GM19468 (cell line): Measurements from ENCODE around the gene SGPL1.

Source experiments
- ATAC-seq: cut with Tn5 transposase; IDR thresholded peaks from one replicate; pipeline ENCODE4 v1.9.1; 2021; ENCODE audit warnings: mild to moderate bottlenecking, moderate library complexity, moderate number of reproducible peaks; ENCODE audit not compliant: unreplicated experiment; ENCODE audit errors: extremely low read depth

The SGPL1 gene

GRCh38 chr10:70864935-70865334 lies 49.2 kb downstream of the SGPL1 start:
- ATAC-seq: no peak

GRCh38 chr10:70866424-70866823 lies 50.7 kb downstream of the SGPL1 start:
- no peak for ATAC-seq

DNA sequence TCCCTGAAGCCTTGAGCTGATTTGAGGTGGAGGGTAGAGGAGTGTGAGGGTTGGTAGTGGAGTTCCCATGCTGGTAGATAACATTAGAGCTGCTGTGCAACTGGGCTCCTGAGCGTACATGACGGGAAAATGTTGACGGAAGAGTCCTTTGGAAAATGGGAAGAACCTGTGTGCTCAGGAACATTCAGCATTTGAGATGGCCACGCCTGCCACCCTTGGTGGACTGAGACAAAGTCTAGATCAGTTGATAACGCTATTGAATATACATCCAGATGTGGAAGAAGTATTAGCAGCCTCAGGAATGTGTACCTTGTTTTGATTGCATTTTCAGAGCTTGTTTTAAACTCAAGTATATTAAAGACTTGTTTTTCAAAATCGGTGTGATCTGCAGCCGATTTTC lies 56.5 kb downstream of the SGPL1 start:
- no peak for ATAC-seq

DNA sequence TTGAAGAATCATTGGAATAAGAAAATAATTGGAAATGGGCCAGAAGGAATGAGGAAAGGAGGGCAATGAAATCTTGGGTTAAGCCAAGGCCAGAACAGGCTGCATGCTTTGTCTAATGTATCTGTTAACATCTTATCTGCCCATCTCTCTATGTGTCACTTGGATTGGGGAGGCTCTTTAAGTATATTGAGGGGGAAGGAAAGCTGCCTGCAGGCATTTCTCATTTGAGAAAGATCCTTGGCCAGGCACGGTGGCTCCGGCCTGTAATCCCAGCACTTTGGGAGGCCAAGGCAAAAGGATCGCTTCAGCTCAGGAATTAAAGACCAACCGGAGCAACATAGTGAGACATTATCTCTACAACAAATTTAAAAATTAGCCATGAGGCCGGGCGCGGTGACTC lies 58.3 kb downstream of the SGPL1 start:
- ATAC-seq: no peak

DNA sequence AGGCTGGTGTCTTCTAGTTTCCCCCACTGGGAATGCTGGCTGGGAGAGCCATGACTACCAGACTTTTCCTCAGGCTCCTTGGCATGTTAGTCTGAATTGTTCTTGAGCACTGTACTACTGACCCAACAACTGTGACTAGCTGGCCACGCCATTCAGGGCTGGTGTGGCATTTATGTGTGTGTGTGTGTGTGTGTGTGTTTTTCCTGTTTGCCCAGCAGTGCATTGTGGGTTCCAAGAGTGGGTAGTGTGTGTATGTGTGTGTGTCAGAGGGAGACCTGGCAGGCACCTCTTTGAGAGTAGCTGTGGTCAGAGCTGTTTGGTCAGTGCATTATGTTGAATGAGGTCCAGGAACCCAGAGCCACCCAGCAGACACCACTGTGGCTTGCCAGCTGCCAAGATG lies 63.5 kb downstream of the SGPL1 start:
- ATAC-seq: no peak

DNA sequence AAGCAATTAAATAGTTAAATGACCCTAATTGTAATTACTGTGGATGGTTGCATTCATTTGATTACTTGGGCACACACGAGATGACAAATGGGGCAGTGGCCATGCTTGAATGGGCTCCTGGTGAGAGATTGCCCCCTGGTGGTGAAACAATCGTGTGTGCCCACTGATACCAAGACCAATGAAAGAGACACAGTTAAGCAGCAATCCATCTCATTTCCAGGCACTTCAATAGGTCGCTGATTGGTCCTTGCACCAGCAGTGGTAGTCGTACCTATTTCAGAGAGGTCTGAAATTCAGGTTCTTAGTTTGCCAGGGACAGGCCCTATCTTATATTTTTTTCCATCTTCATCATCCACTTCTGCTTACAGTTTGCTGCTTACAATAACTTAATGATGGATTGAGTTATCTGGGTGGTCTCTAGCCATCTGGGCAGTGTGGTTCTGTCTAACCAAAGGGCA lies 64.4 kb downstream of the SGPL1 start:
- no peak for ATAC-seq

DNA sequence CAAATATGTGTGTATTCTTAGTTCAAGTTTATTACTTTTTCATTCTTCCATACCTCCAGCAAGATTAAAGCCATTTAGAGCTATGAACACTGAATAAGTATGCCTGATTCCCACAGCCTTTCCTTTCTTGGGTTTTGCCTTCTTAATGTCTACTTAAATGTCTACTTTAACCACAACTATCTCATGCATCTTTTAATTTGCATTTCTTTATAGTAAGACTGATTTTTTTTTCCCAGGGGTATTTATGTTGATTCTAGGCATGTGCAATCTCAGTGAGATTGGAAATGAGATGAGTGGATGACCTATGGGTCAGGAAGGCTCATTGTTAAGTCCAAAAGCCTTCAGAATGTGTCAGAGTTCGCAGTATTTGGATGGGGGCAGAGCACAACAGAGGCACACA lies 69.0 kb downstream of the SGPL1 start:
- ATAC-seq: no peak

DNA sequence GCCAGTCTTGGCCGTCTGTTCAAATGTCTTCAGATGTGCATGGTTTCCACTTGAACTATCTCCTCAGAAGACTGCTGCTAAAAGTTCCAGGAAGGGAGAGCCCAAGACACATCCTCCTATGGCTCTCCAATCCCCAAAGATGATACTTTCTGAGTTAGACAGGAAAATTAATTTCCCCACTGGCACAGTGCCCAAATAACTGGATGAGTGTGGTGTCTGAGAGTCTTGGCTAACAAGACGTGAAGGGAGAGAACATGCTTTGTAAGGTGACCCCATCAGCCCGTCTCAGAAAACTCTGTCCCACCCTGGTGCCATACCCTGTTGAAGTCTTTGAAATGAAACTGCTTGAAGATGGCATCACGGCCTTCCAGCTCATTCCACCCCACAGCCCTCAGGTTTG lies 69.7 kb downstream of the SGPL1 start:
- ATAC-seq: no peak

DNA sequence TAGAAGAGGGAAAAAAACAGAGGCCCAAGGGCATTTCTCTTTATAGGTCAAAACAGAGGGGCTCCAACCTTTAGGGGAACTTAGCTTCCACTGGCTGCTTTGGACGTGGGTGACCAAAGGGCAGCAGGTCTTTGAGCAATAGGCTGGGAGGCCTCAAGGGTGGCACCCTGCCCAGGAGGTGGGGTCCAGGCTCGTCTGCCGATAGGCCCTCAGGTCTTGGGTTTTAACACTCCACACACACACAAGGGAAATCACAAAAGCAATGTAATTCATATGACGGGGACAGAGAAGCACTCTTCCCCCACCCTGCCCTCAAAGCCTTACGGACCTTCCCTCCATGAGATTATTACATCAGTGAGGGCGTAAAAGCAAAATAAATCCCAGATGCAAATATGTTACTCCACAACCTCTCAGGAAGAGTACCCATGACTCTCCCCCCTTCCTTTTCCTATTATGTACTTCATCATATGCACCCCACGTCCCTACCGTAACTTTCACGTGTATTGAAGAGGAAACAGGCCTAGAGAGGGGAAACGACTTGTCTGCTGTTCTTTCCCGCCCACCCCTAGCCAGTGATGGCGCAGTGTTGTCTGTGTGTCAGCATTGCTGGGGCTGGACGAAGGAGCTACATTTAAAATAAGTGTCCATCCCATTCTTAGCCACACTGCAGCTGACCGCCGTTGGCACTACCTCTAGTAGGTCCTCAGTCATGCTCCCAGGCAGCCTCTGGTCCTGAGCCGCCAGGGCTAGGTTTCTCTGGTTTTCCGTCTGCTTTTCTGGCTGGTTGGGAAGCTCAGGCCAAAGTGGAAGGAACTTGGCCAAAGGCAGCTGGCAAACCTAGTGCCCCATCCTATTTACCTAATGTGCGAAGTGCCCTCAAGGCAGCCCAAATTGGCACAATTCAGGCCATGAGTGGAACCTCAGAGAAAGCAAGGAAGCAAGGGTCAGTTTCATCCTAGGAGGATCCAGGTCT lies 70.5 kb downstream of the SGPL1 start:
- no peak for ATAC-seq

DNA sequence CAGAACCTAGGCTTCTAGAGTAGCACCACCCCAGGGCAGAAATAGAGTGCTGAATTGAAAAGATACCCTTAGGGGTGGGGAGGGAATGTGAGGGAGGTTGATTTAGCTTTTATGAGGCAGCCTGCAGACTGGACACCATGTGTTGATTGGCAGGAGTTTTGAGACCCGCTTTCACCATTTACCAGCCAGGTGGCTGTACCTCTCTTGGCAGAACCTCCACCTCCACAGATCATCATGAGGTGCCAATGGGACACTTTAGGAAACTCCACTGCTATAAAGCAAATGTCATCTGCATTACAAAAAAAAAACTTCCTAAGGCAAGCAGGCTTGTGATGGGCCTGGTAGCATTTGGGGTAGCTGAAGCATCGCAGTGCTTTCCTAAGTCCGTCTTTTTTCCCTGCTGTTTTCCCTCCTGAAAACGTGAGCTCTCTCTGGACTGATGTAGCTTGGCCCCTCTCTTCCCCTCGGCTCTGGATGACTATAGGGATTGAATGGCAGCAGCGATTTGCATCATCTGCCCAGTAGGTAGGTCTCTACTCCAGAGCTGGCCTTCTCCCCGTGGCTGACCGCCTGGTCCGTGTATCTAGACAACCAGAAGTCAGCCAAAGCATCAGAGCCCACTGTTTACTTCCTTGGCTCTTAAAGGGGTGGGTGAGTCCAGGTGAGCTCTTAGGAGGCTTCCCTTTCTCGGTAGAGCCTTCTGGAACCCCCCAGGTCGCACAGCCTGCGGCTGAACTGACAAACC lies 71.3 kb downstream of the SGPL1 start:
- no peak for ATAC-seq

GRCh38 chr10:70887804-70888800 lies 72.4 kb downstream of the SGPL1 start, which contains the start of gene PCBD1:
Gene PCBD1 (minus strand): TSS chr10:70888565. CDS start chr10:70888533, 32 bp downstream.
- peak; percentile 41 for ATAC-seq

- ATAC-seq: no peak
These were observed 73.5 kb downstream of the SGPL1 start for GRCh38 chr10:70889291-70889690.

DNA sequence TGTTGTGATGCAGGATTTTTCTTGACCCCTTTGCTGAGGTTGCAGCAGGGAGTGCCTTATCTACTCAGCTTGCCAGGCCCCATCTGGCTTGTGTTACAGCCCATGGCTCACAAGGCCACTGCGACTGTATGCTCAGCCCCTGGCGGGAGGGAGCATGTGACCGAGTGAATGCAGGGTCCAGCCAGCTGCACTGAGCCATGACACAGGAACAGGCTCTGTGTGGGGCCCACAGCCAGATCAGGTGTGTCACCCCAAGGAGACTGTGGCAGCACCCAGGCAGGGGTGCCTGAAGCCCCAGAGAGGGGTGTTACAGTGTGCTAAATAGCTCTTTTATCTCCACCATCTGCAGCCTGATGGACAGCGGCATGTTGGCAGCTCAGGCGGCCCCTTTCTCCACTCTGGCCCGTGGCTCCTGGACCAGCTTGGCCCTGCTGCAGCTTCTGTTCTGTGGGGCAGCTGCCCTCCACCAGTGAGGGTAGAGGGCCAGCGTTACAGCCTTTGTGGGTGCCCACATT lies 75.2 kb downstream of the SGPL1 start:
- no peak for ATAC-seq

GRCh38 chr10:70891627-70892026 lies 75.9 kb downstream of the SGPL1 start:
- ATAC-seq: no peak

- no peak for ATAC-seq
These were observed 76.9 kb downstream of the SGPL1 start for GRCh38 chr10:70892631-70893030.

GRCh38 chr10:70893227-70894006 lies 77.7 kb downstream of the SGPL1 start:
- no peak for ATAC-seq

GRCh38 chr10:70894416-70894815 lies 78.7 kb downstream of the SGPL1 start:
- ATAC-seq: no peak

DNA sequence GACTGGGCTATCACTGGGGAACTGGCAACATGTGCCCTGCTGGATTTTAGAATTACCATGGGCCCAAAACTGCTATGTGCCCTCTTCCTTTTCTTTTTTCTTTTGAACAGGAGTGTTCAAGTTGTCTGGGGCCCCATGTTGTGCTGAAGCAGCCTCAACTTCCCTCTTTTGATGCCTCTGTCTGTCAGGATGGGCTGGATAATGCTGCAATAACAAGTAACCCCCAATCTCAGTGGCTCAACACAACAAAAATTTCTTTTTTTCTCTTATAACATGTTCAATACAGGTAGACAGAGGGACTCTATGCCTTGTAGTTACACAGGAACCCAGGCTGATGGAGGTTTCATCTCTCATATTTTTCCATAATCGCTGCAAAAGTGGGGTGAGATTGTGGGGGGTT lies 80.8 kb downstream of the SGPL1 start:
- no peak for ATAC-seq

- ATAC-seq: no peak
These were observed 82.9 kb downstream of the SGPL1 start for GRCh38 chr10:70898687-70899086.
